Urinary bladder (tissue), 4 donors: Measurements from ENCODE around the gene DPP8. TPM values are rescaled to one million over a fixed set of nuclear protein-coding genes. Genes with fewer than 3 reads are reported as not detected.

Source experiments
- DNase-seq: peaks from one replicate; pipeline ENCODE4 v3.0.0-alpha.2; 2015; ENCODE audit errors: extremely low spot score
- H3K27ac ChIP-seq: one replicate; pipeline ENCODE4 v1.5.1; 2013; ENCODE audit warnings: low read depth, mild to moderate bottlenecking, moderate library complexity
- H3K36me3 ChIP-seq: one replicate; pipeline ENCODE4 v1.6.1; 2013; ENCODE audit warnings: mild to moderate bottlenecking, moderate library complexity; ENCODE audit not compliant: insufficient read depth
- H3K4me1 ChIP-seq: one replicate; pipeline ENCODE4 v1.6.1; 2013; ENCODE audit warnings: mild to moderate bottlenecking, moderate library complexity; ENCODE audit not compliant: insufficient read depth
- H3K4me3 ChIP-seq: one replicate; pipeline ENCODE4 v1.5.1; 2013; ENCODE audit warnings: low read depth, low read length
- WGBS: extraction: QIAGEN DNeasy Blood & Tissue Kit; methylation state at CpG from one replicate; pipeline ENCODE4 v1.1.7; 2013; 5-methylcytosine and 5-hydroxymethylcytosine counted together
- polyA plus RNA-seq: library from polyadenylated mRNA; stranded (reverse); fragments of 200-250 nt; gene quantifications from one replicate; pipeline ENCODE4 v1.2.3, GENCODE V29; 2013
- total RNA-seq: library from RNA; depleted of rRNA; stranded (reverse); fragments of >200 nt; gene quantifications from one replicate; pipeline ENCODE4 v1.2.3, GENCODE V29; 2014
- donor health status: healthy with polysubstance abuse.
- donor health status: healthy.

DPP8 gene
- total and polyA plus RNA-seq, 2 donors = 23.7 to 65.6 TPM

DNA sequence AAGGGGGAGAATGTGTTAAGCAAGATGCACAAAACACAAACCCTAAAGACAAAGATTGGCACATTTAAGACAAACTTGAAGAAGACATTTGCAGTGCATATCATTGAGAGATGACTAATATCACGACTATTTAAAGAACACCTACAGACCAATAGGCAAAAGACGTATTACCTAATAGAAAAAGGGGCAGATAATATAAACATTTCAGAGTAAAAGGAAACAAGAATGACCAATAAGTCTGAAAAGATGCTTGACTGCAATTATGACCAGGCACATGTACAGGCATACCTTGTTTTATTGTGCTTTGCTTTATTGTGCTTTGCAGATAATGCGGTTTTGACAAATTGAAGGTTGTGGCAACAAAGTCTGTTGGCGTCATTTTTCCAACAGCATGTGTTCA is 17.7 kb upstream of the DPP8 start:
- H3K4me1 ChIP-seq = peaks cover 3% of the 10 kb centered on the region
- no peak overlapping the region for H3K4me3 ChIP-seq
- no peak overlapping the region for H3K27ac ChIP-seq
- no peaks in the 10 kb centered on the region for H3K36me3 ChIP-seq
- 89% methylated on average over 4 of the region's 4 CpGs for WGBS
- no peak for DNase-seq

DNA sequence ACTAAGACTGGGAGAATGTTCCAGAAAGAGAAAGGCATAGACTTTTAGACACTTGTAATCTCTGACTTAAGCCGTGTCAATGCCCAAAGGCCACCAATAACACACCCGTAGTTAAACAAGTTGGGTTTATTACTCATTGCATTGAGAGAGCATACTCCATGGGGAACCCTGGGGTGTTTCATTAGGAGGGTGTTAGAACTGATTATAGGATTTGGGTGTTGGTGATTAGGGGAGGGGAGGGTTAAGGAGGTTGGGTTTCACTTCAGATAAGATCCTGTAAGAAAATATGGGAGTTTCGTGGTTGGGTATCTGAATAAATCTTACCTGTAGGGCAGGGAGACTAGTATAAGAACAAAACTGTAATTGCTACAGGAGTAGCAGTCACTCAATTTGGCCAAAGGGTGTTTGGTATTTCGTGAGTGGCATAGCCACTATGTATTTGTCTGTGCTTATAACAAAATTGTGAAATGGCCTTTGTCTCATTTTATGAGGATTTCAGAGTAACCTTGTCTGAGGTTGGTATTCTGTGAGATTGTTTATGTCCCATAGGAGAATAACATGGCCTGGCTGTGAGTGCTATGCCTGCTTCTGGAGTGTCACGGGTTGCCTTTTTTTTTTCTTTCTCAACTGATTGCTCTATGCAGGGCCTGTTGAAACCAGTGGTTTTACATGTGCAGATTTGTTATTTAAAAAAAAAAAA is 15.7 kb upstream of the DPP8 start:
- Histone ChIP-seq H3K36me3 (no peaks in the 10 kb centered on the region), H3K4me3 (no peak overlapping the region), H3K4me1 (peaks cover 3% of the 10 kb centered on the region), H3K27ac (peak overlapping the region; percentile 67)
- WGBS = 48% methylated on average over 5 of the region's 5 CpGs
- no peak for DNase-seq

GRCh38 chr15:65532738-65533051 is 15.2 kb upstream of the DPP8 start:
- Histone ChIP-seq H3K36me3 (no peaks in the 10 kb centered on the region), H3K4me3 (no peak overlapping the region), H3K4me1 (peaks cover 3% of the 10 kb centered on the region), H3K27ac (no peak overlapping the region)
- 26% methylated on average over 1 of the region's 1 CpG for WGBS
- DNase-seq = no peak

- H3K4me1 ChIP-seq = peaks cover 3% of the 10 kb centered on the region
Measured at GRCh38 chr15:65530318-65531111, 13.0 kb upstream of the DPP8 start, which contains the start of gene HACD3. Gene HACD3 (plus strand): TSS chr15:65530463. CDS start chr15:65530632, 169 bp downstream.

GRCh38 chr15:65529762-65530317 is 12.4 kb upstream of the DPP8 start:
- peak overlapping the region; percentile 90 for H3K4me3 ChIP-seq
- H3K4me1 ChIP-seq = peaks cover 3% of the 10 kb centered on the region
- no peak overlapping the region for H3K27ac ChIP-seq
- H3K36me3 ChIP-seq = no peaks in the 10 kb centered on the region
- 31% methylated on average over 13 of the region's 13 CpGs for WGBS
- DNase-seq = no peak

More at GRCh38 chr15:65530318-65531111, 13.0 kb upstream of the DPP8 start, which contains the start of gene HACD3:
- Histone ChIP-seq H3K4me3 (peak within 1 kb of the TSS; percentile 90), H3K27ac (peak within 1 kb of the TSS; percentile 75), H3K36me3 (no peaks in the 10 kb centered on the region)
- DNase-seq = no peak
- under 1% methylated on average over 88 of the region's 88 CpGs for WGBS

DNA sequence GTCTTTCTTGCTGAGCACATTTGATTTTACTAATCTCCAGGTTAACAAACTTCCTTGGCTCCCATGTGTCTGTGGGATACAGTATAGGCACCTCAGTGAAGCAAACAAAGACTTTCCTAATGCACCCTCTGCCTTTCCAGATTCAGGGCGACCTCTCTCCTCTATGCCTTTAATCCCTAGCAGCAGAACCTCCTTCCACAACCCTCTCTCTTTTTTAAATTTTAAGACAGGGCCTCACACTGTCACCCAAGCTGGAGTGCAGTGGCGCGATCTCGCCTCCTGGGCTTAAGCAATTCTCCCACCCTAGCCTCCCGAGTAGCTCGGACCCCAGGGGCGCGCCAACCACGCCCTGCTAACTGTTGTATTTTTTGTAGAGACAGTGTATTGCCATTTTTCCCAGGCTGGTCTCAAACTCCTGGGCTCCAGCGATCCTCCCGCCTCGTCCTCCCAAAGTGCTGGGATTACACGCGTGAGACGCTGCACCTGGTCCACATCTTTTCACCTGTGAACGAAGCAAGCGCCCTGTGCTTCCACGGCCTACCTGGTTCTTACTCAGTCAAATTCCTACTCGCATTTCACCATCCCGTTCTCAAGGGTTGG is 11.1 kb upstream of the DPP8 start:
- DNase-seq = no peak
- Histone ChIP-seq H3K4me1 (no peaks in the 10 kb centered on the region), H3K27ac (no peak overlapping the region), H3K4me3 (no peak overlapping the region), H3K36me3 (no peaks in the 10 kb centered on the region)
- WGBS = 94% methylated on average over 20 of the region's 20 CpGs

GRCh38 chr15:65525622-65526021 is 8.1 kb upstream of the DPP8 start:
- WGBS = 87% methylated on average over 1 of the region's 1 CpG
- no peaks in the 10 kb centered on the region for H3K36me3 ChIP-seq
- H3K4me3 ChIP-seq = no peak overlapping the region
- DNase-seq = no peak
- H3K4me1 ChIP-seq = no peaks in the 10 kb centered on the region
- H3K27ac ChIP-seq = no peak overlapping the region

DNA sequence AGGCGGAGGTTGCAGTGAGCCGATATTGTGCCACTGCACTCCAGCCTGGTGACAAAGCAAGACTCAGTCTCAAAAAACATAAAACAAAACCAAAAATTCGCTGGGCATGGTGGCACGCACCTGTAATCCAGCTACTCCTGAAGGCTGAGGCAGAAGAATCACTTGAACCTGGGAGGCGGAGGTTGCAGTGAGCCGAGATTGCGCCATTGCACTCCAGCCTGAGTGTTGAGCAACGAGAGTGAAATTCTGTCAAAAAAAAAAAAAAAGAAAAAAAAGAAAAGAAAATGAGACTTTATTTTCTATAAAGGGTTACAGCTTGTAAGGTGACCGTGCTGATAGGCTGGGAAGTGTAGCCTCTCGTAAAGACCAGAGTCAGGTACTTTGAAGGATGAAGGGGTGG is 6.7 kb upstream of the DPP8 start:
- DNase-seq = no peak
- H3K36me3 ChIP-seq = no peaks in the 10 kb centered on the region
- WGBS = 81% methylated on average over 10 of the region's 10 CpGs
- H3K4me1 ChIP-seq = no peaks in the 10 kb centered on the region
- H3K4me3 ChIP-seq = no peak overlapping the region
- H3K27ac ChIP-seq = no peak overlapping the region

DNA sequence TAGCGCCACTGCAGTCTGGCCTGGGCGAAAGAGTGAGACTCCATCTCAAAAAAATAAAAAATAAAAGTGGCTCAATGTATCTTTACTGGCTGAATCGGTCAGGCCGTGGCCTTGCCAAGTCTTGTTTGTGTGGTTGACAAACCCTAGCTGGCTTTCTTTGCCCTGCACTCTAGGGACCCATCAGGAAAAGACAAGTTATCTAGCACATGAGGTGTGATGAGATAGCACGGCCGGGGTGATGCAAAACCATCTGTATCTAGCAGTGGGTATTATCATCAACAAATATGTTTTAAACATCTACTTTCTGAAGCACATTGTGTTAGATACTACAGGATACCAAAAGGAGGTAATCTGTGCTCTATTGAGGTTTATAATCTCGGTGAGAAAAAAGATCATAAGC is 3.9 kb upstream of the DPP8 start:
- Histone ChIP-seq H3K27ac (no peak overlapping the region), H3K4me3 (no peak overlapping the region), H3K4me1 (no peaks in the 10 kb centered on the region), H3K36me3 (no peaks in the 10 kb centered on the region)
- DNase-seq = no peak
- WGBS = 71% methylated on average over 7 of the region's 7 CpGs

- 89% methylated on average over 4 of the region's 4 CpGs for WGBS
- no peak for DNase-seq
- Histone ChIP-seq H3K4me1 (peaks cover 1% of the 10 kb centered on the region), H3K27ac (no peak overlapping the region), H3K36me3 (no peaks in the 10 kb centered on the region), H3K4me3 (no peak overlapping the region)
Measured at GRCh38 chr15:65518633-65519285, 1.3 kb upstream of the DPP8 start.

- 20% methylated on average over 8 of the region's 8 CpGs for WGBS
- Histone ChIP-seq H3K36me3 (no peaks in the 10 kb centered on the region), H3K4me1 (peaks cover 1% of the 10 kb centered on the region), H3K27ac (no peak overlapping the region), H3K4me3 (no peak overlapping the region)
- no peak for DNase-seq
Measured at GRCh38 chr15:65517866-65518207, 348 bp upstream of the DPP8 start.

- DNase-seq = peak; percentile 82
- 48% methylated on average over 10 of the region's 10 CpGs for WGBS
- Histone ChIP-seq H3K27ac (no peak overlapping the region), H3K4me1 (peaks cover 1% of the 10 kb centered on the region), H3K4me3 (no peak overlapping the region), H3K36me3 (no peaks in the 10 kb centered on the region)
Measured at GRCh38 chr15:65512807-65513416, 4.6 kb downstream of the DPP8 start.

- no peak for DNase-seq
- 79% methylated on average over 5 of the region's 5 CpGs for WGBS
- H3K4me3 ChIP-seq = no peak overlapping the region
- H3K27ac ChIP-seq = no peak overlapping the region
- no peaks in the 10 kb centered on the region for H3K36me3 ChIP-seq
- peaks cover 1% of the 10 kb centered on the region for H3K4me1 ChIP-seq
Measured at GRCh38 chr15:65512189-65512588, 5.3 kb downstream of the DPP8 start.
